ENCODE data around the gene P3H1. TPM values are rescaled to one million over a fixed set of nuclear protein-coding genes. Genes with fewer than 3 reads are reported as not detected.

P3H1 gene
- total RNA-seq, 1 experiment from 2014 or later = 27.9 TPM

- H3K36me3 Mint-ChIP-seq (ENCODE audit: insufficient read depth, unreplicated experiment) = no peaks in the 10 kb centered on the region
- no peak overlapping the region for H3K27ac Mint-ChIP-seq (ENCODE audit: unreplicated experiment)
- CTCF ChIA-PET = no interaction called here
- H3K4me3 Mint-ChIP-seq (ENCODE audit: low read depth, unreplicated experiment) = no peak overlapping the region
- no peaks in the 10 kb centered on the region for H3K27me3 Mint-ChIP-seq (ENCODE audit: unreplicated experiment)
- H3K9me3 Mint-ChIP-seq (ENCODE audit: low read depth, unreplicated experiment) = no peaks in the 10 kb centered on the region
- no peak for DNase-seq
- TF ChIP-seq CTCF (IDR thresholded peaks at IDR 0.05; ENCODE audit: unreplicated experiment) = no peak
- intact Hi-C loops (cut with micrococcal nuclease; ENCODE audit: unreplicated experiment) = no loop called here
- no peaks in the 10 kb centered on the region for H3K4me1 Mint-ChIP-seq (ENCODE audit: low read depth, unreplicated experiment)
- no TSS peak for BruUV-seq (replicated peaks)
These were observed 39.8 kb upstream of the P3H1 start for GRCh38 chr1:42806593-42806992.

- Mint-ChIP-seq H3K27me3 (ENCODE audit: unreplicated experiment) (no peaks in the 10 kb centered on the region), H3K27ac (ENCODE audit: unreplicated experiment) (no peak overlapping the region), H3K9me3 (ENCODE audit: low read depth, unreplicated experiment) (no peaks in the 10 kb centered on the region), H3K4me3 (ENCODE audit: low read depth, unreplicated experiment) (no peak overlapping the region), H3K4me1 (ENCODE audit: low read depth, unreplicated experiment) (no peaks in the 10 kb centered on the region), H3K36me3 (ENCODE audit: insufficient read depth, unreplicated experiment) (no peaks in the 10 kb centered on the region)
- BruUV-seq (replicated peaks) = no TSS peak
- no peak for TF ChIP-seq CTCF (IDR thresholded peaks at IDR 0.05; ENCODE audit: unreplicated experiment)
- intact Hi-C loops (cut with micrococcal nuclease; ENCODE audit: unreplicated experiment) = no loop called here
- no peak for DNase-seq
- CTCF ChIA-PET = no interaction called here
These were observed 39.3 kb upstream of the P3H1 start for GRCh38 chr1:42806171-42806570.

- no peak for TF ChIP-seq CTCF (IDR thresholded peaks at IDR 0.05; ENCODE audit: unreplicated experiment)
- H3K4me3 Mint-ChIP-seq (ENCODE audit: low read depth, unreplicated experiment) = no peak overlapping the region
- no peaks in the 10 kb centered on the region for H3K27me3 Mint-ChIP-seq (ENCODE audit: unreplicated experiment)
- no TSS peak for BruUV-seq (replicated peaks)
- intact Hi-C loops (cut with micrococcal nuclease; ENCODE audit: unreplicated experiment) = no loop called here
- no peaks in the 10 kb centered on the region for H3K36me3 Mint-ChIP-seq (ENCODE audit: insufficient read depth, unreplicated experiment)
- H3K27ac Mint-ChIP-seq (ENCODE audit: unreplicated experiment) = no peak overlapping the region
- H3K4me1 Mint-ChIP-seq (ENCODE audit: low read depth, unreplicated experiment) = no peaks in the 10 kb centered on the region
- CTCF ChIA-PET = no interaction called here
- no peaks in the 10 kb centered on the region for H3K9me3 Mint-ChIP-seq (ENCODE audit: low read depth, unreplicated experiment)
- DNase-seq = no peak
These were observed 35.1 kb upstream of the P3H1 start for GRCh38 chr1:42801832-42802473.

GRCh38 chr1:42797979-42798378, 31.2 kb upstream of the P3H1 start:
- H3K27ac Mint-ChIP-seq (ENCODE audit: unreplicated experiment) = no peak overlapping the region
- CTCF ChIA-PET = no interaction called here
- no TSS peak for BruUV-seq (replicated peaks)
- no peaks in the 10 kb centered on the region for H3K36me3 Mint-ChIP-seq (ENCODE audit: insufficient read depth, unreplicated experiment)
- no peaks in the 10 kb centered on the region for H3K27me3 Mint-ChIP-seq (ENCODE audit: unreplicated experiment)
- H3K4me3 Mint-ChIP-seq (ENCODE audit: low read depth, unreplicated experiment) = no peak overlapping the region
- no peak for TF ChIP-seq CTCF (IDR thresholded peaks at IDR 0.05; ENCODE audit: unreplicated experiment)
- no peak for DNase-seq
- intact Hi-C loops (cut with micrococcal nuclease; ENCODE audit: unreplicated experiment) = no loop called here
- no peaks in the 10 kb centered on the region for H3K9me3 Mint-ChIP-seq (ENCODE audit: low read depth, unreplicated experiment)
- H3K4me1 Mint-ChIP-seq (ENCODE audit: low read depth, unreplicated experiment) = no peaks in the 10 kb centered on the region

All from Calu3 (cell line).